ENCODE data around the gene RFESD.

DNA sequence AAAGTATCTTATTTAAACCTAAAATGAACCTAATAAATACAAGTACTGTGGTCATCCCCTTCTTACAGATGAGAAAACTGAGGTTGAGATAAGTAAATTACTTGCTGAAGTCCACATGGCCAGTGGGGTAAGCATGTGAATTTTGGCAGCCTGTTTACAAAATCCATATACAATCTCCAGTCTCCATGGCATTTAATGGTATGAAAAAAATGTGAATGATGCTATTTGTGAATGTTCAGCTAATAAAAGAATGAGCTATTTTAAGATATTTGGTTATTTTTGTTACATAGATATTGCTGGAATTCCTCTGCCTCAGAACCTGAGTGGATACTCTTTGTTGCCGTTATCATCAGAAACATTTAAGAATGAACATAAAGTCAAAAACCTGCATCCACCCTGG is 46.0 kb upstream of the RFESD start:
- TF ChIP-seq, protein P1, sequence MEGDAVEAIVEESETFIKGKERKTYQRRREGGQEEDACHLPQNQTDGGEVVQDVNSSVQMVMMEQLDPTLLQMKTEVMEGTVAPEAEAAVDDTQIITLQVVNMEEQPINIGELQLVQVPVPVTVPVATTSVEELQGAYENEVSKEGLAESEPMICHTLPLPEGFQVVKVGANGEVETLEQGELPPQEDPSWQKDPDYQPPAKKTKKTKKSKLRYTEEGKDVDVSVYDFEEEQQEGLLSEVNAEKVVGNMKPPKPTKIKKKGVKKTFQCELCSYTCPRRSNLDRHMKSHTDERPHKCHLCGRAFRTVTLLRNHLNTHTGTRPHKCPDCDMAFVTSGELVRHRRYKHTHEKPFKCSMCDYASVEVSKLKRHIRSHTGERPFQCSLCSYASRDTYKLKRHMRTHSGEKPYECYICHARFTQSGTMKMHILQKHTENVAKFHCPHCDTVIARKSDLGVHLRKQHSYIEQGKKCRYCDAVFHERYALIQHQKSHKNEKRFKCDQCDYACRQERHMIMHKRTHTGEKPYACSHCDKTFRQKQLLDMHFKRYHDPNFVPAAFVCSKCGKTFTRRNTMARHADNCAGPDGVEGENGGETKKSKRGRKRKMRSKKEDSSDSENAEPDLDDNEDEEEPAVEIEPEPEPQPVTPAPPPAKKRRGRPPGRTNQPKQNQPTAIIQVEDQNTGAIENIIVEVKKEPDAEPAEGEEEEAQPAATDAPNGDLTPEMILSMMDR (IDR thresholded peaks at IDR 0.05 in 4 of 5, conservative IDR thresholded peaks at IDR 0.05 in 1 of 5), result no peak
- TF ChIP-seq POLR2A (IDR thresholded peaks at IDR 0.05), result no peak

Measured in gastrocnemius medialis (tissue), 4 donors.